Measurements from ENCODE around the gene CEP95. TPM values are rescaled to one million over a fixed set of nuclear protein-coding genes. Genes with fewer than 3 reads are reported as not detected.
"Not testable (repeated sequence)": the region's sequence is repeated elsewhere in the genome, so short reads cannot be mapped to it uniquely, and the experiment has no call there.

Gene CEP95
- total RNA-seq, 2 experiments from 2014 or later = 47.7 to 48.5 TPM

GRCh38 chr17:64477849-64478248 is 28.9 kb upstream of the CEP95 start:
- peaks cover 10% of the 10 kb centered on the region for H3K36me3 Mint-ChIP-seq (ENCODE audit: low read depth)
- POLR2A ChIA-PET = interaction anchor here (1.4 to 2.9 kb wide), 4 partner anchors 13 to 56 kb away, joined by 4 to 9 read pairs (median 4); partner anchors contain the start of genes CEP95 and DDX5

DNA sequence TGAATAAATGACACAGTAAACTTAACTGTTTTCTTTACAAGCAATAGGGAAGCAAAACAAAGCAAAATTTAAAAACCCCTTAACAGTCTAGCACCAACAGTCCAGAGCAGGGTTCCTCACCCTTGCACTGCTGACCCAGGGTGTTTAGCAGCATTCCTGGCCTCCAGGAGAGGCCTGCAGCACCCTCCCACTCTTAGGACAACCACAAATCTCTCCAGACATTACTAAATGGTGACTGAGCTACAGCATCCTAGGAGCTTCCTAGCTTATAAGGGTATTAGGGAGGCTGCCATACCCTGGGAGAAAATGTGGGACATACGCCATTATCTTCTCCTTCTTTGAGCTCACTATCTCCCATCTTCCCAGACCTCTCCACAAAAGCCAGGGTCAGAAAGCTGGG is 25.8 kb upstream of the CEP95 start:
- Mint-ChIP-seq H3K4me1 (peaks cover 12% of the 10 kb centered on the region), H3K27me3 (no peaks in the 10 kb centered on the region), H3K36me3 (ENCODE audit: low read depth) (peaks cover 34% of the 10 kb centered on the region), H3K4me3 (no peak overlapping the region), H3K9me3 (no peaks in the 10 kb centered on the region), H3K27ac (no peak overlapping the region)
- DNase-seq = no peak
- ChIA-PET CTCF (interaction anchor here (1.7 to 7.5 kb wide), 3 partner anchors 10 to 62 kb away, joined by 5 to 47 read pairs (median 33); no protein-coding TSS in a partner anchor), POLR2A (interaction anchor here (1.3 kb wide), 1 partner anchor 24 kb away, joined by 5 read pairs; the partner anchor contains the start of gene DDX5)

More at GRCh38 chr17:64477849-64478248, 28.9 kb upstream of the CEP95 start:
- CTCF ChIA-PET = interaction anchor here (6.0 to 7.5 kb wide), 2 partner anchors 13 to 57 kb away, joined by 33 to 47 read pairs; no protein-coding TSS in a partner anchor
- no peaks in the 10 kb centered on the region for H3K27me3 Mint-ChIP-seq
- no peak for DNase-seq
- H3K4me3 Mint-ChIP-seq = no peak overlapping the region
- H3K4me1 Mint-ChIP-seq = no peaks in the 10 kb centered on the region
- no peak overlapping the region for H3K27ac Mint-ChIP-seq
- no peaks in the 10 kb centered on the region for H3K9me3 Mint-ChIP-seq

DNA sequence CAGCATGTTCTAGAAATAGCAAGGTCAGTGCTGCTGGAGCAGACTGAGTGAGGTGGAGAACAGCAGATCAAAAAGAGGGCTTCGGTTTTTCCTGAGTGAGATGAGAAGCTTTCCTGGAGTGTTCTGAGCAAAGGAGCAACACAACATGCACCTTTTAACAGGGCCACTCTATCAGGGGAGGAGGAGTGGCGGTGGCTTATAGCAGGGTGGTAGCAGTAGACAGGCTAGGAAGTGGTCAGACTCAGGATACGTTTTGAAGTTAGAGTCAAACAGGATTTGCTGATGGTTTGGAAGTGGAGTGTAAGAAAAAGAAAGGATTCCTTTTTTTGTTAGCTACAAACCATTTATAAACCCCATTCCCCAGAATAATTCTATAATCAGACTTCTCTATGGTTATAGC is 22.4 kb upstream of the CEP95 start:
- Mint-ChIP-seq H3K4me3 (no peak overlapping the region), H3K27me3 (no peaks in the 10 kb centered on the region), H3K36me3 (ENCODE audit: low read depth) (peaks cover 43% of the 10 kb centered on the region), H3K27ac (no peak overlapping the region), H3K4me1 (peaks cover 12% of the 10 kb centered on the region), H3K9me3 (no peaks in the 10 kb centered on the region)
- no peak for DNase-seq
- ChIA-PET POLR2A (interaction anchor here (1.4 to 2.1 kb wide), 4 partner anchors 12 to 22 kb away, joined by 4 to 7 read pairs (median 6); partner anchors contain the start of genes CEP95 and POLG2), CTCF (interaction anchor here (0.7 to 3.4 kb wide), 2 partner anchors 64 to 178 kb away, joined by 3 to 30 read pairs; no protein-coding TSS in a partner anchor)

DNA sequence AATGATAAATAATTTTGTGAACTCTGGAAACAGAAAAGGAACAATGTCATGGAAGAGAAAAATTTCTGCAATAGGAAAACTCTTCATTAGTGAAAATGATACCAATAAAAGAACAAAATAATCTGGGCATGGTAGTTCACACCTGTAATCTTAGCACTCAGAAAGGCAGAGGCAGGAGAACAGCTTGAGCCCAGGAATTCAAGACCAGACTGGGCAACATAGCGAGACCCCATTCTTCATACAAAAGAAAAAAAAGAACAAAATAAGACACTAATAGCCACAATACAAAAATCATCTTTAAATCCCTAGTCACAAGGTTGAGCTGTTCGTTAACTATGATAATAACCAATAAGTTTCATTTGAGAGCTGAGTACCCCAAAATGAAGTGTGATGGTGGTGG is 18.5 kb upstream of the CEP95 start:
- ChIA-PET CTCF (interaction anchor here (4.2 to 5.8 kb wide), 3 partner anchors 8 to 69 kb away, joined by 27 to 341 read pairs (median 47); no protein-coding TSS in a partner anchor), POLR2A (no interaction called here)
- Mint-ChIP-seq H3K4me1 (peaks cover 29% of the 10 kb centered on the region), H3K36me3 (ENCODE audit: low read depth) (peaks cover 67% of the 10 kb centered on the region), H3K27ac (no peak overlapping the region), H3K27me3 (no peaks in the 10 kb centered on the region), H3K9me3 (no peaks in the 10 kb centered on the region), H3K4me3 (no peak overlapping the region)
- no peak for DNase-seq

- ChIA-PET CTCF (interaction anchor here (0.6 to 5.8 kb wide), 27 partner anchors 9 to 245 kb away, joined by 3 to 341 read pairs (median 5); partner anchors contain the start of genes CEP95 and DDX5), POLR2A (interaction anchor here (1.1 to 10.2 kb wide), 4 partner anchors 7 to 72 kb away, joined by 4 to 387 read pairs (median 15); partner anchors contain the start of genes CEP95 and DDX5)
- Mint-ChIP-seq H3K27me3 (no peaks in the 10 kb centered on the region), H3K4me1 (peaks cover 42% of the 10 kb centered on the region), H3K27ac (no peak overlapping the region), H3K4me3 (no peak overlapping the region), H3K36me3 (ENCODE audit: low read depth) (peaks cover 52% of the 10 kb centered on the region), H3K9me3 (no peaks in the 10 kb centered on the region)
- peak; percentile 73 for DNase-seq
Observed at GRCh38 chr17:64491034-64491860, 15.5 kb upstream of the CEP95 start.

GRCh38 chr17:64491994-64492393 is 14.8 kb upstream of the CEP95 start:
- DNase-seq = no peak
- ChIA-PET CTCF (interaction anchor here (1.2 to 5.8 kb wide), 12 partner anchors 12 to 314 kb away, joined by 3 to 341 read pairs (median 6); partner anchors contain the start of genes CEP95 and DDX5), POLR2A (interaction anchor here (1.4 to 10.2 kb wide), 3 partner anchors 9 to 72 kb away, joined by 4 to 387 read pairs (median 25); partner anchors contain the start of genes CEP95 and DDX5)
- no peak overlapping the region for H3K4me3 Mint-ChIP-seq
- H3K9me3 Mint-ChIP-seq = no peaks in the 10 kb centered on the region
- H3K4me1 Mint-ChIP-seq = peaks cover 45% of the 10 kb centered on the region
- H3K27me3 Mint-ChIP-seq = no peaks in the 10 kb centered on the region
- peaks cover 54% of the 10 kb centered on the region for H3K36me3 Mint-ChIP-seq (ENCODE audit: low read depth)
- H3K27ac Mint-ChIP-seq = no peak overlapping the region

GRCh38 chr17:64492481-64493109 is 14.2 kb upstream of the CEP95 start:
- DNase-seq = no peak
- CTCF ChIA-PET = interaction anchor here (0.5 to 5.8 kb wide), 10 partner anchors 13 to 378 kb away, joined by 3 to 341 read pairs (median 5); partner anchors contain the start of genes CEP95 and DDX5
- no peaks in the 10 kb centered on the region for H3K27me3 Mint-ChIP-seq
- peaks cover 58% of the 10 kb centered on the region for H3K36me3 Mint-ChIP-seq (ENCODE audit: low read depth)
- H3K27ac Mint-ChIP-seq = peak overlapping the region; percentile 16
- peaks cover 51% of the 10 kb centered on the region for H3K4me1 Mint-ChIP-seq
- POLR2A ChIA-PET = interaction anchor here (1.4 to 10.2 kb wide), 3 partner anchors 10 to 73 kb away, joined by 4 to 387 read pairs (median 25); partner anchors contain the start of genes CEP95 and DDX5
- H3K4me3 Mint-ChIP-seq = no peak overlapping the region
- no peaks in the 10 kb centered on the region for H3K9me3 Mint-ChIP-seq

DNA sequence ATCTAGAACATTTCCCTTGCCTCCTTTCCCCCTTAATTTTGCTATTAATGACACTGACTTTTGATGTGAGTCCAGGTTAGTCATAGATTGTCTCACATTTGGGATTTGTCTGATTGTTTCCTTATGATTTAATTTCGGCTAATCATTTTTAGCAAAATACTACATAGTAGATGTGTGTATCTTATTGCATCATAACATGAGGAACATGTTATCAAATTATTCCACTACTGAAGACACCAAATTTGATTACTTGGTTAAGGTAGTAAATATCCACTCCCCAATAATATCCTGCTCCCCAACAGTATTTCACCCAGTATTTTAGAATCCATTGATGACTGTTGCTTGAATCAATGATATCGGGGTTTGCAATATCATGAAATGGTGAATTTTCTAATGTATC is 12.7 kb upstream of the CEP95 start:
- peak overlapping the region; percentile 59 for H3K4me3 Mint-ChIP-seq
- DNase-seq = no peak
- H3K27me3 Mint-ChIP-seq = no peaks in the 10 kb centered on the region
- H3K4me1 Mint-ChIP-seq = peaks cover 65% of the 10 kb centered on the region
- ChIA-PET POLR2A (interaction anchor here (1.1 to 10.2 kb wide), 2 partner anchors 11 to 19 kb away, joined by 3 to 387 read pairs; partner anchors contain the start of genes CEP95 and DDX5), CTCF (interaction anchor here (0.6 to 1.4 kb wide), 3 partner anchors 13 to 74 kb away, joined by 3 to 5 read pairs (median 3); partner anchors contain the start of gene CEP95)
- H3K27ac Mint-ChIP-seq = peak overlapping the region; percentile 37
- no peaks in the 10 kb centered on the region for H3K9me3 Mint-ChIP-seq
- H3K36me3 Mint-ChIP-seq (ENCODE audit: low read depth) = peaks cover 61% of the 10 kb centered on the region

GRCh38 chr17:64495300-64495699 is 11.5 kb upstream of the CEP95 start:
- not testable (repeated sequence) for H3K9me3 Mint-ChIP-seq, H3K27me3 Mint-ChIP-seq, H3K27ac Mint-ChIP-seq, DNase-seq
- peak overlapping the region; percentile 99 for H3K4me3 Mint-ChIP-seq
- POLR2A ChIA-PET = interaction anchor here (1.1 to 10.2 kb wide), 3 partner anchors 10 to 18 kb away, joined by 3 to 387 read pairs (median 7); partner anchors contain the start of genes CEP95 and DDX5
- peaks cover 73% of the 10 kb centered on the region for H3K4me1 Mint-ChIP-seq
- CTCF ChIA-PET = interaction anchor here (1.1 to 3.3 kb wide), 5 partner anchors 9 to 76 kb away, joined by 3 to 32 read pairs (median 4); partner anchors contain the start of gene CEP95
- H3K36me3 Mint-ChIP-seq (ENCODE audit: low read depth) = peaks cover 68% of the 10 kb centered on the region

DNA sequence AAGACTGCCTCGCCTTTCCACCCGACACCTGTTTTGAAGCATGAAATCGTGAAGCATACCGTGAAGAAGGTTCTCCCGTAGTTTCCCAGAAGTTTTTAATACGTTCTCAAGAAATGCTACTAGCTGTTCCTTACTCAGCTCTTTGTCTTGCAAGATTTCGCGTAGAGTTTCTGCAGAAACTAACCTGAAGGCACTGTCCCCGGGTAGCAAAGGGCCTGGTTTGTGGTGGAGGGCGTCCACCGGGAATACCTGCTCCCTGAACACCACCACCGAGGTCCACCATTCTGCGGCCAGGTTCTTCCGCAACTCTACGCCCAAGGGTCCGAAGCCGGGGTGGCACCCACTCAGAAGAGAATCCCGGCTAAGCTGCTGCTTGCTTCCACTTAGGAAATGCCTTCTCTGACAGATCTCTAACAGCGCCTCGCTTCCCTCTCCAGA is 10.4 kb upstream of the CEP95 start:
- H3K9me3 Mint-ChIP-seq = no peaks in the 10 kb centered on the region
- ChIA-PET CTCF (interaction anchor here (0.8 to 3.7 kb wide), 14 partner anchors 10 to 240 kb away, joined by 3 to 39 read pairs (median 4); partner anchors contain the start of genes CEP95 and DDX5), POLR2A (interaction anchor here (1.0 to 10.2 kb wide), 21 partner anchors 8 to 351 kb away, joined by 3 to 387 read pairs (median 5); partner anchors contain the start of genes CEP95, DDX5 and SMURF2)
- H3K4me3 Mint-ChIP-seq = peak overlapping the region; percentile 99
- H3K27ac Mint-ChIP-seq = peak overlapping the region; percentile 99
- no peak for DNase-seq
- H3K4me1 Mint-ChIP-seq = peaks cover 81% of the 10 kb centered on the region
- H3K36me3 Mint-ChIP-seq (ENCODE audit: low read depth) = peaks cover 68% of the 10 kb centered on the region
- no peaks in the 10 kb centered on the region for H3K27me3 Mint-ChIP-seq

- H3K4me3 Mint-ChIP-seq = peak within 1 kb of the TSS; percentile 99
- DNase-seq = peak; percentile 96
- peaks cover 82% of the 10 kb centered on the region for H3K4me1 Mint-ChIP-seq
- H3K27me3 Mint-ChIP-seq = no peaks in the 10 kb centered on the region
- H3K9me3 Mint-ChIP-seq = no peaks in the 10 kb centered on the region
- peak within 1 kb of the TSS; percentile 99 for H3K27ac Mint-ChIP-seq
- POLR2A ChIA-PET = interaction anchor here (0.6 to 10.2 kb wide), 24 partner anchors 8 to 724 kb away, joined by 3 to 387 read pairs (median 4); partner anchors contain the start of genes CCDC47, CEP95, DDX5 and SMURF2
- peaks cover 69% of the 10 kb centered on the region for H3K36me3 Mint-ChIP-seq (ENCODE audit: low read depth)
- CTCF ChIA-PET = interaction anchor here (0.8 to 3.7 kb wide), 16 partner anchors 10 to 239 kb away, joined by 3 to 39 read pairs (median 4); partner anchors contain the start of genes CEP95 and DDX5
Observed at GRCh38 chr17:64496786-64497564, 9.8 kb upstream of the CEP95 start, which contains the start of gene POLG2. Gene POLG2 (minus strand): TSS chr17:64497054. CDS start chr17:64496968, 86 bp downstream.

Data from activated CD4-positive, alpha-beta memory T cell treated with anti-CD3 and anti-CD28 coated beads, Interleukin-2, amount 10 ng/mL, durations not matched to agents 7 days and 5 days (primary cell).